HG03432 (cell line): ENCODE results near the gene ALDH4A1.

Experiments
- ATAC-seq: cut with Tn5 transposase; IDR thresholded peaks from one replicate; pipeline ENCODE4 v1.9.1; 2021; ENCODE audit warnings: mild to moderate bottlenecking, moderate library complexity; ENCODE audit not compliant: unreplicated experiment

Gene ALDH4A1

DNA sequence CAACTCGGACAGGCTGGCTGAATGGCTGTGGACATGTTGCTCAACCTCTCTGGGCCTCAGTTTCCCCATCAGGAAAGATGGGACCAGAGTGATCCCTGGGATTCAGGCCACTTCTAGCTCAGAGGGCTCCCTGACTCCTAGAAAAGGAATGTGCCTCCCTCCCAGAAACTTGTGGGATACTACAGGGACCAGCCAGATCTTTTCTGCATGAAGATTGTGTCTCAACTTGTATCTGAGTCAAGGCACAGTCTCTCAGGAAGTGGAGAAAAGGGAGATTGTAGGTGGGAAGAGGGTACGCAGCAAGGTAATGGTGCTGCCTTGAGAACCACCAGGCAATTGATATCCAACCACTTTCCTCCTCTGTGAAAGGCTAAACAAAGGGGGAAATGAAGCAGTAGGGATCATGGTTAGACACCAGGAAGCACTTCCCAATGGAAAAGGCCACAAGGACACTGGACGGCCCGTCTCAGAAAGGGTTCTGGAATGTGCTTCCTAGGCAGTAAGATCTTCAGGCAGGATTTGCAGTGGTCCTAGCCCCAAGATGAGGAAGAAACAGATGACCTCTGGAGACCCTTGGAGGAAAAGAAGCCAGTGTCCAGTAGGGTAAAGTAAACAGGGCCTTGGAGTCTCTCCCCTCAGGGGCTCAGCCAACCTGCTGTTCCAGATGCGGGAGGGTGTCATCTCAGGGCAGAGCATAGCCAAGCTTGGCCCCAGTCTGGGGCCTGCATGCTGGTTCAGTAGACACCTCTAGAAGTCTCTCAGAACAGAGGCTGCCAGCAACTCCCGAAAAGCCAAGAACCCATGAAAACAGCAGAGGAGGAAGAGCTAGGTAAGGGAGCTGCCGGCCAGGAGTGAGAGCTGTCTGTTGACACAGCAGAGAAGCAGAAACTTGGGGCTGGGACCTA is 37.3 kb upstream of the ALDH4A1 start:
- ATAC-seq: no peak

- ATAC-seq: no peak
These were observed 36.3 kb upstream of the ALDH4A1 start for GRCh38 chr1:18938707-18939070.

DNA sequence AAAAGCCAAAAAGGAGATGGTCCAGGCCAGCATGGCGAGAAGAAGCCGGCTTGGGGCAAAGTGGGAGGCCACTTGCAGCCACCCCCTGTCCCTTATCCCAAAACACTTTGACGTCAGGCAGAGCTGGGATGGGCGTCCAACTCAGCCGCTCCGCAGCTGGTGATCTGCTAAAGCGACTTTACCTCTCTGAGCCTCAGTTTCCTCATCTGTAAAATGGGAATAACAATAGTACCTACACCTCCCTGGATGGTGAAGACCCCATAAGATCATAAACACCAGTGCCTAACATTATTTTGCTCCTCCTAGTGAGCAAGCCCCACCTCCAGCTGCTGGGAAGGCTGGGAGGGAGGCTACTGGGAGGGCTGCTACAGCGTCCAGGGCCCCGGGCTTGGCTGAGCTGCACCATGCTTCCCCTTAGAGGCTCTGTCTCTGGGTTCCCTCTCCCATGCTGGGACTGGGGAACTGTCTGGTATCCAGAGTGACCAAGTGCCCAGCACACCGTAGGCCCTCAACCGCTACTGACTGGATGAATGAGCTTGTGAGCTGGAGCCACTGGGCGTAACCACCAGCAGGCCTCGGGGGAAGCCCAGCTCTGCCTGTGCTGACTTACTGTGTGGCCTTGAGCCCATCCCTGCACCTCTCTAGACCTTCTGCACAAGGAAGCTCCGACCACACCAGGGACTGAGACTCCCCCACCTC is 35.8 kb upstream of the ALDH4A1 start:
- ATAC-seq: no peak

GRCh38 chr1:18937539-18937938 is 35.2 kb upstream of the ALDH4A1 start:
- no peak for ATAC-seq

DNA sequence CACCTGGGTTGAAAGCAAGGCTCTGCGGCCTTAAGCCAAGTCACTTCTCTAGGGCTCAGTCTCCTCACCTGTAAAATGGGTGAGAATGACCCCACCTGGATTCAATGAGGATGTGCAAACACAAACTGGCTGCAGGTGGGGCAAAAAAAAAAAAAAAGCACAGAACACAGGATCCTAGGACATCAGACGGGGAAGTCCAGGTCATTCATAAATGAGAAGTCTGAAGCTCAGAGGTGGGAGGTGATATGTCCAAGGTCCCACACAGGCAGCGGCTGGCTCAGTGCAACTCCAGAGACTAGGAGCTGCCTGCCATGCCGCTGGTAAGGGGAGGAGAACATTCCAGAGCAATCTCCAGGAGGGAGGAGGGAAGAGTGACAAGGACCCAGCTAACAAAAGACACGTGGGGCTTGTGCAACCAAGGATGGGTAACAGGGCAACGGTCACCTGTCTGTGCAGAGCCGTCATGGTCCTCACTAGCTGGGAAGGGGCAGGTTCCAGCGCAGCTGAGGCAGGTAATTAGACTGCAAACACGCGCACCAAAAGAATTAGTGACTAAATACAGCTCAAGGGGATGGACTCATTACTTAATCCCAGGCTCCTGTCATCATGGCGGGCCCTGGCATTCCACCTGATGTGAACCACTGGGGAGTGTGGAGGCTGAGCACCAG is 34.6 kb upstream of the ALDH4A1 start:
- ATAC-seq: no peak

GRCh38 chr1:18936471-18936813 is 34.1 kb upstream of the ALDH4A1 start:
- no peak for ATAC-seq

DNA sequence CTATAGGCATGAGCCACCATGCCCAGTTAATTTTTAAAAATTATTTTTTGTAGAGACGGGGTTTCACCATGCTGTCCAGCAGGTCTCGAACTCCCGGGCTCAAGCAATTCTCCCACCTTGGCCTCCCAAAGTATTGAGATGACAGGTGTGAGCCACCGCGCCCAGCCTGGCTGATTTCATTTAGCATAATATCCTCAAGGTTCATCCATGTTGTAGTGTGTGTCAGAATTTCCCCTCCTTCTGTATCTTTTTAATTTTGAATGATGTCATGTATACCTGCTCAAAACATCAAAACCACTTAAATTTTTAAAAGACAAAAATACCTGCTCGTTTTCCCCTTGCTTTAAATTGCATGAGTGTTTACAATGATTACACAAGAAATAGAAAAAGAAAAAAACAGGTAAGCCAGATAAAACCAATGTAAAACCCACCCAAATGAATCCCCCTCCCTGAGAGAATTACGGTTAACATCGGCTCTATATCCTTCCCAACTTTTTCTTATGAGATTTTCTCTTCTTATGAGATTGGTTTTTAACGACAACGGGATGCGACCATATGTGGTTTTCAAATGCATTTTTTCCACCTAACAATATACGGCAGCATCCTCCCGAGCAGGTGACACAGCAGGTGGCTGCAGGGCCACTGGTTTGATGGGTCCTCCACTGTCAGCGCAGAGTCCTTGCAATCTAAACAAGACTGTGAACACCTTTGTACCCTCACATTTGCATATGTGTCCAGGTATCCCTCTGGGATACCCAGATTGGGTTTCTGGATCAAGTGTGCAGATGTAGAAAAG is 32.0 kb upstream of the ALDH4A1 start:
- ATAC-seq: no peak

GRCh38 chr1:18932879-18933278 is 30.5 kb upstream of the ALDH4A1 start:
- no peak for ATAC-seq

DNA sequence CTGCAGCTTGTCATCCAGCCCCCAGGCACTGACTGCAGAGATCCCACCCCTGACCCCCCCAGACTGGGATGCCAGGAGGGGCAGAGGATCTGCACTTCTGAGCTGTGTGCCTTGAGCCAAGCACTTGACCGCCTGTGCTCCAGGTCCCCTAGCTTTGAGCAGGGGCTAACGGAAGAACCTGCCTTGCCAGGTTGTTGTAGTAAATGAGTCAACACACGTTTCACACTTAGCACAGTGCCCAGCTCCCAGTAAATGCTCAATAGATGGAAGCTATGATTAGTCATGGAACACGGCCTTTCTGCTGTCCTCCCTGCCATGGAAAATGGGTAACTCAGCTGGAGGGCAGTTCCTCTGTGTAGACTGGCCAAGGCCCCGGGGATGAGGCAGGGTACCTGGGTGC is 30.0 kb upstream of the ALDH4A1 start:
- no peak for ATAC-seq

DNA sequence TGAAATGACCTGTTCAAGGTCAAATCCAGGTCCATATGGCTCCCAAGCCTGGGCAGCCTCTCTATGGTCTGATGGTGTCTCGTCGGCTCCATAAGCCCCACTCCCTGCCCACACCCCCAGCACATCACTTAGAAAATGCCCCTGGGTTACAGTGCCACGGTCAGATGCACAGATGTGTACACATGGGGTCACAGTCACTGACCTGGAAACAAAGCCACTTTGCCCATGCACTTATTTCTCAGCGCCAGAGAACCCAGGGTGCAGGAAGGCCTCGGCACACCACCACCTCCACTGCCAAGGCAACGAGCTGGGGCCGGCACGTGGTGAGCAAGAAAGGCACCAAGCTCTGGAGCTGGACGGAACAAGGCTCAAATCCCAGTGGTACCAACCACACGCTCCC is 29.4 kb upstream of the ALDH4A1 start:
- no peak for ATAC-seq

GRCh38 chr1:18929686-18930085 is 27.3 kb upstream of the ALDH4A1 start:
- ATAC-seq: no peak

GRCh38 chr1:18928985-18929384 is 26.6 kb upstream of the ALDH4A1 start:
- ATAC-seq: no peak

DNA sequence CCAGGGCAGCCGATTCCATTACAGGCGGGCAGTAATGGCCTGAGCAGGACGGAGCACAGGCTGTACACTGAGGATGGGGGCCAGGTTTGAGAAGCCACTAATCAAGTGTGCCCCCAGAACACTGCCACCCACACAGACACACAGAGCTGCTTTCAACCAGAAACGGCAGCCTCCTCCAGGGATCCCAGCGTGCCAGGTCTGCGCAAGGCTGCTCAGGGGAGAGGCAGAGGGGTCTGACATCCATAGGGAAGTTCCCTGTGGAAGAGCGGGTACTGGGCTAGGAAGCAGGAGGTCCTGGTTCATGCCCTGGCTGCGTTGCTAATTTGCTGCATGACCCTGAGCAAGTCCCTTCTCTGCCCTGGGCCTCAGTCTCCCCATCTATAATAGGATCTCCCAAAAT is 26.1 kb upstream of the ALDH4A1 start:
- ATAC-seq: no peak

- peak; percentile 45 for ATAC-seq
These were observed 25.4 kb upstream of the ALDH4A1 start for GRCh38 chr1:18927654-18928272.

DNA sequence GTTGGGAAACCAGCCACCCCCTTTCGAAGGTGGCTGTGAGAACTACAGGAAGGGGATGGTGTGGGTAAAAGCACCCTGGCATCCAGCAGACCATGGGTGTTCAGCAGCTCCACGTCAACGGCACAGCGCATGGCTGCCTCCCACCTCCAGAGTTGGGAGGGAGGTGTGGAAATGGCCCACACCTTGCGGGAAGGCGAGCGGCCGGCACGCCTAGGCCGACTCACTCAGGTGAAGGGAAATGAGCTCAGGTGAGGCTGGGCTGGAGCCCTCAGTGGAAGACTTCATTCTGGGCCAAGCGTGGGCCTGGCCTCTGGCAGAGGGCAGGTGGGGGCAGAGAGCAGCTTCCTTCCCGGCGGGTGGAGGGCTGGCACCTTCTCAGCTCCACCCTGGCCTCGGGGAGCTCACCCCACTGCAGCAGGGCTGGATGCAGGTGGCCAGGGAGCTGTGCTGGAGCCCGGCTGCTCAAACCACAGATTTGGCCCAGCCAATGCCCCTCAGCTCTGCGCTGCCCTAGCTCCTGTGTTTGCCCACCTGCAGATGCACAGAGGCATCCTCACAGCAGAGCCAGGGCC is 24.8 kb upstream of the ALDH4A1 start:
- peak; percentile 25 for ATAC-seq

DNA sequence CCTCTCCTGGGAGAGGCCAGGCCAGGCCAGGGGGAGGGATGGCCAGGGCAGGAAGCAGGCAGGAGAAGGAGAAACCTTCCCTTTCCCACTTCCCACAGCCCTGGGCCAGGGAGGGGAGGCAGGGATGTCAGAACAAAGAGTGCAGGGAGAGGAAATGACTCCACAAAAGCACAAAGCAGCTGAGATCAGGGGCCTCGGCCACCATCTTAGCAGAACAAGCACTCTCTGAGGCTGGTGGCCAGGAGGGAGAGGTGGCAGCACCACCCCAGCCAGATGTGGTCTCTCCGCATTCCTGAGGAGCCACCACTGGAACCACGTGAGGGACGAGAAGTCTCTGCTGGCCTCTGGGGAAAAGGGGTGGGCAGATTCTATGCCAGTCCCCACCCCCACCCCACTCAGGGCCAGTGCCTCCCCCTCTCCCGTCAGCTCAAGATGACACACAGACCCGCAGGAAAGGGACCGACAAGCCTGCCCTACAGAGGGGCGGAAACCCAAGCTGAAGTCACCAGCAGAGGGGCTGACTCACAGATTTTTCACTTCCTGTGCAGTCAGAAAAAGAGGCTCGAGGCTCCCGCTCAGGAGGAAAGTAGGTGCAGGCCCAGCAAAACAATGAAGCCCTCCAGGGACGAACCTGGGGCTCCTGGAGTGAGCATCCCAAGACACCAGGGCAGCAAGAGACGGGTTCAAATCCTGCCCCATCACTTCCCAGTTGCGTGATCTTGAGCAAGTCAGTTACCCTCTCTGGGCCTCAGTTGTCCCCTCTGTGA is 24.1 kb upstream of the ALDH4A1 start:
- peak; percentile 63 for ATAC-seq

GRCh38 chr1:18925279-18925678 is 22.9 kb upstream of the ALDH4A1 start:
- ATAC-seq: no peak

GRCh38 chr1:18924221-18924691 is 21.9 kb upstream of the ALDH4A1 start:
- no peak for ATAC-seq

DNA sequence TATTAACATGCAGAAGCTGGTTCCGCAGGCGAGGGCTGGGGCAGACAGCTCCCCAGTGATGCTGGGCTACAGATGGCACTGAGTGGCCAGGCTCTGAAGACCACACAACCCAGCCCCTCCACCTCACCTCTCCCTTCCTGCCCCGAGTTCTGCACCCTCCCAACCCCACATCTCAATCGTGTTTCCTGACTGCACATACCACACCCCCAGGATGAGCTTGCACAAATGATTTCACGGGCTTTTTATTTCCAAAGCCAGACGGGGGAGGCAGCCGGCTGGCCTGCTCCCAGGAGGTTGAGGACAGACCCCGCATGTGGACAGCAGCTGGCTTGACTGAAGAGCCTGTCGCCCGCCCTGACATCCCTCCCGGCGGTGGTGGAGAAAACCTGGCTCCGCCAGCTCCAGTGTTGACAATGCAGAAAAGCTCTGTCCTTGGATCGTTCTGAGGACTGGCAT is 21.4 kb upstream of the ALDH4A1 start:
- no peak for ATAC-seq
